Panc1 (cell line): ENCODE measurements around the gene ZFPL1. TPM values are rescaled to one million over a fixed set of nuclear protein-coding genes. Genes with fewer than 3 reads are reported as not detected.

Source experiments
- ATAC-seq: fragments of 200-7000 bp; cut with Tn5 transposase; 2 replicates; pipeline ENCODE4 v1.9.1; 2020; ENCODE audit warnings: mild to moderate bottlenecking, moderate library complexity
- BruUV-seq: library from RNA; stranded (reverse); fragments of 400-500 nt; replicated peaks from 2 replicates; lab custom pipeline; 2021; lab: Mats Ljungman, UMichigan
- CTCF ChIA-PET: fragments of 300-600 bp; sonication (Branson Sonifier 250); formaldehyde crosslinking; loops from one replicate; lab custom pipeline; 2022; ENCODE audit warnings: antibody characterized with exemption; lab: Charles Lee
- POLR2A ChIA-PET: fragments of 300-600 bp; sonication (Branson Sonifier 250); formaldehyde crosslinking; loops from one replicate; lab custom pipeline; 2022; ENCODE audit warnings: antibody characterized with exemption; lab: Charles Lee
- DNase-seq: peaks from one replicate; pipeline ENCODE4 v3.0.0-alpha.2; 2010; ENCODE audit warnings: low read depth, low spot score
- H3K27ac ChIP-seq: 2 replicates; pipeline ENCODE4 v1.5.1; 2011; ENCODE audit warnings: mild to moderate bottlenecking, low read length, inconsistent platforms
- H3K27me3 ChIP-seq: fragments of 200-500 bp; sonication (Bioruptor generic); 2 replicates; pipeline ENCODE4 v1.6.0; 2014; ENCODE audit warnings: low read length, inconsistent platforms; ENCODE audit not compliant: control insufficient read depth, insufficient read depth
- H3K36me3 ChIP-seq: fragments of 200-500 bp; sonication (Bioruptor generic); 2 replicates; pipeline ENCODE4 v1.5.1; 2014; ENCODE audit warnings: inconsistent platforms, mild to moderate bottlenecking, low read length, moderate library complexity; ENCODE audit not compliant: control insufficient read depth, insufficient read depth
- H3K4me1 ChIP-seq: 2 replicates; pipeline ENCODE4 v1.5.1; 2011; ENCODE audit warnings: inconsistent platforms, mild to moderate bottlenecking, low read length, moderate library complexity; ENCODE audit not compliant: control insufficient read depth, insufficient read depth
- H3K4me3 ChIP-seq, 2 experiments: 2 replicates each; pipeline ENCODE4 v1.5.1; 2011 to 2012; ENCODE audit warnings: low read depth in 2 of 2, low read length in 2 of 2, mild to moderate bottlenecking in 2 of 2, inconsistent platforms in 1 of 2, moderate library complexity in 1 of 2
- H3K9me3 ChIP-seq: fragments of 200-500 bp; sonication (Bioruptor generic); 2 replicates; pipeline ENCODE4 v1.5.1; 2014; ENCODE audit warnings: low read depth, mild to moderate bottlenecking, inconsistent platforms, low read length, moderate library complexity; ENCODE audit not compliant: control insufficient read depth, insufficient read depth
- CTCF ChIP-seq: fragments of 450-650 bp; IDR thresholded peaks from 2 replicates; pipeline ENCODE4 v1.5.1; 2017; ENCODE audit warnings: mild to moderate bottlenecking
- POLR2AphosphoS5 ChIP-seq: IDR thresholded peaks from 2 replicates; pipeline ENCODE4 v1.6.1; 2012; ENCODE audit warnings: mild to moderate bottlenecking, low read depth, low read length, moderate library complexity
- SIN3A ChIP-seq: IDR thresholded peaks from 2 replicates; pipeline ENCODE4 v1.6.1; 2012; ENCODE audit warnings: low read depth, mild to moderate bottlenecking, low read length, moderate library complexity, borderline replicate concordance; ENCODE audit not compliant: insufficient read depth
- TCF7L2 ChIP-seq: IDR thresholded peaks from 2 replicates; pipeline ENCODE4 v1.6.1; 2011; ENCODE audit warnings: mild to moderate bottlenecking, low read depth, low read length, inconsistent platforms
- in situ Hi-C: cut with HindIII; loops from 2 replicates; pipeline ENCODE4 v1.10.0; 2016; ENCODE audit warnings: low sequenced_read_pairs, low pct_unique_long_range_greater_than_20kb
- intact Hi-C: fragments of 100-400 bp; cut with micrococcal nuclease; formaldehyde crosslinking; loops from one replicate; pipeline ENCODE4 v1.10.0; 2022; ENCODE audit not compliant: unreplicated experiment
- total RNA-seq: library from RNA; stranded (reverse); gene quantifications from one replicate; pipeline ENCODE4 v1.2.1, GENCODE V29; 2021; ENCODE audit not compliant: unreplicated experiment
- TF ChIP-seq, protein P1 (sequence below), 2 experiments: IDR thresholded peaks; 2 replicates each; pipeline ENCODE4 v1.6.1; 2011 to 2012; ENCODE audit warnings: low read depth in 2 of 2, control low read depth in 1 of 2, low read length in 1 of 2, mild to moderate bottlenecking in 1 of 2, moderate library complexity in 1 of 2; ENCODE audit not compliant: insufficient read depth in 1 of 2

ZFPL1 gene
- total RNA-seq, 1 experiment from 2014 or later = 68.4 TPM

- ChIA-PET POLR2A (no interaction called here), CTCF (interaction anchor here (0.7 kb wide), 1 partner anchor 203 kb away, joined by 3 read pairs; no protein-coding TSS in a partner anchor)
- ATAC-seq = no peak
- TF ChIP-seq POLR2AphosphoS5 (no peak), CTCF (no peak), TCF7L2 (no peak; the same call in 1 of the 2 replicates), SIN3A (no peak)
- TF ChIP-seq, protein P1, sequence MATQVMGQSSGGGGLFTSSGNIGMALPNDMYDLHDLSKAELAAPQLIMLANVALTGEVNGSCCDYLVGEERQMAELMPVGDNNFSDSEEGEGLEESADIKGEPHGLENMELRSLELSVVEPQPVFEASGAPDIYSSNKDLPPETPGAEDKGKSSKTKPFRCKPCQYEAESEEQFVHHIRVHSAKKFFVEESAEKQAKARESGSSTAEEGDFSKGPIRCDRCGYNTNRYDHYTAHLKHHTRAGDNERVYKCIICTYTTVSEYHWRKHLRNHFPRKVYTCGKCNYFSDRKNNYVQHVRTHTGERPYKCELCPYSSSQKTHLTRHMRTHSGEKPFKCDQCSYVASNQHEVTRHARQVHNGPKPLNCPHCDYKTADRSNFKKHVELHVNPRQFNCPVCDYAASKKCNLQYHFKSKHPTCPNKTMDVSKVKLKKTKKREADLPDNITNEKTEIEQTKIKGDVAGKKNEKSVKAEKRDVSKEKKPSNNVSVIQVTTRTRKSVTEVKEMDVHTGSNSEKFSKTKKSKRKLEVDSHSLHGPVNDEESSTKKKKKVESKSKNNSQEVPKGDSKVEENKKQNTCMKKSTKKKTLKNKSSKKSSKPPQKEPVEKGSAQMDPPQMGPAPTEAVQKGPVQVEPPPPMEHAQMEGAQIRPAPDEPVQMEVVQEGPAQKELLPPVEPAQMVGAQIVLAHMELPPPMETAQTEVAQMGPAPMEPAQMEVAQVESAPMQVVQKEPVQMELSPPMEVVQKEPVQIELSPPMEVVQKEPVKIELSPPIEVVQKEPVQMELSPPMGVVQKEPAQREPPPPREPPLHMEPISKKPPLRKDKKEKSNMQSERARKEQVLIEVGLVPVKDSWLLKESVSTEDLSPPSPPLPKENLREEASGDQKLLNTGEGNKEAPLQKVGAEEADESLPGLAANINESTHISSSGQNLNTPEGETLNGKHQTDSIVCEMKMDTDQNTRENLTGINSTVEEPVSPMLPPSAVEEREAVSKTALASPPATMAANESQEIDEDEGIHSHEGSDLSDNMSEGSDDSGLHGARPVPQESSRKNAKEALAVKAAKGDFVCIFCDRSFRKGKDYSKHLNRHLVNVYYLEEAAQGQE (IDR thresholded peaks at IDR 0.05; ENCODE audit: insufficient read depth in 1 of 2, low read depth in 2 of 2, low read length in 1 of 2) = no peak
- H3K4me1 ChIP-seq = peaks cover 30% of the 10 kb centered on the region
- intact Hi-C loops = loop anchor here (10.0 kb wide), 1 partner anchor 269 kb away; the partner anchor contains the start of gene CDC42BPG
- H3K4me3 ChIP-seq = peak overlapping the region; percentile 72 to 93
- no peak for DNase-seq
- H3K36me3 ChIP-seq = no peaks in the 10 kb centered on the region
- in situ Hi-C loops = no loop called here
- peak overlapping the region; percentile 79 for H3K27ac ChIP-seq
- no peaks in the 10 kb centered on the region for H3K27me3 ChIP-seq
- no TSS peak for BruUV-seq
- no peaks in the 10 kb centered on the region for H3K9me3 ChIP-seq
Observed at GRCh38 chr11:65113361-65113756, 29.3 kb downstream of the ZFPL1 start.

DNA sequence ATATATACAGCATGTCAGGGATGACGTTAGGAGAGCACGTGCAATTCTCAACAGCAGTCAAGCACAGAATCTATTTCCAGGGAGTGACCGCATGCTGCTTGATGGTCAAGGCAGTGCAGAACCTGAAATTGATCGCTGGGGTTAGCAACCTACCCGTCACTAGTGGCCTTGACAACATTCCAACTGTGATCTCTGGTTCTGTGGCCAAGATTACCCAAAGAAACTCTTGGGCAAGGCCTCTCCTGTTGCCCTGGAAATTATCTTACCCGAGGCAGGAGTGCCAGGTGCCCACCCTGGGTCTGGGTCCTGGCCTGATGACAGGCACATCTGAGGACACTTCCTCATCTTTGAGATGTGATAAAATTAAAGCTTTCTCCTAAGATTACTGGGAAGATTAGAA is 29.8 kb downstream of the ZFPL1 start:
- peaks cover 30% of the 10 kb centered on the region for H3K4me1 ChIP-seq
- H3K9me3 ChIP-seq = no peaks in the 10 kb centered on the region
- H3K27me3 ChIP-seq = no peaks in the 10 kb centered on the region
- BruUV-seq = TSS peak; percentile 70
- DNase-seq (no peak), ATAC-seq (no peak)
- H3K27ac ChIP-seq = no peak overlapping the region
- ChIA-PET POLR2A (interaction anchor here (0.6 kb wide), 1 partner anchor 12 kb away, joined by 7 read pairs; no protein-coding TSS in a partner anchor), CTCF (interaction anchor here (0.7 kb wide), 1 partner anchor 203 kb away, joined by 3 read pairs; no protein-coding TSS in a partner anchor)
- TF ChIP-seq, protein P1 (IDR thresholded peaks at IDR 0.05; ENCODE audit: insufficient read depth in 1 of 2, low read depth in 2 of 2, low read length in 1 of 2) = no peak
- TF ChIP-seq POLR2AphosphoS5 (no peak), CTCF (no peak), TCF7L2 (no peak), SIN3A (no peak)
- intact Hi-C loops = loop anchor here (10.0 kb wide), 1 partner anchor 269 kb away; the partner anchor contains the start of gene CDC42BPG
- H3K36me3 ChIP-seq = no peaks in the 10 kb centered on the region
- H3K4me3 ChIP-seq = no peak overlapping the region
- in situ Hi-C loops = no loop called here
